ENCODE measurements around the gene PADI6. TPM values are rescaled to one million over a fixed set of nuclear protein-coding genes. Genes with fewer than 3 reads are reported as not detected.

PADI6 gene
- total RNA-seq, 1 donor from 2014 or later, result not detected

DNA sequence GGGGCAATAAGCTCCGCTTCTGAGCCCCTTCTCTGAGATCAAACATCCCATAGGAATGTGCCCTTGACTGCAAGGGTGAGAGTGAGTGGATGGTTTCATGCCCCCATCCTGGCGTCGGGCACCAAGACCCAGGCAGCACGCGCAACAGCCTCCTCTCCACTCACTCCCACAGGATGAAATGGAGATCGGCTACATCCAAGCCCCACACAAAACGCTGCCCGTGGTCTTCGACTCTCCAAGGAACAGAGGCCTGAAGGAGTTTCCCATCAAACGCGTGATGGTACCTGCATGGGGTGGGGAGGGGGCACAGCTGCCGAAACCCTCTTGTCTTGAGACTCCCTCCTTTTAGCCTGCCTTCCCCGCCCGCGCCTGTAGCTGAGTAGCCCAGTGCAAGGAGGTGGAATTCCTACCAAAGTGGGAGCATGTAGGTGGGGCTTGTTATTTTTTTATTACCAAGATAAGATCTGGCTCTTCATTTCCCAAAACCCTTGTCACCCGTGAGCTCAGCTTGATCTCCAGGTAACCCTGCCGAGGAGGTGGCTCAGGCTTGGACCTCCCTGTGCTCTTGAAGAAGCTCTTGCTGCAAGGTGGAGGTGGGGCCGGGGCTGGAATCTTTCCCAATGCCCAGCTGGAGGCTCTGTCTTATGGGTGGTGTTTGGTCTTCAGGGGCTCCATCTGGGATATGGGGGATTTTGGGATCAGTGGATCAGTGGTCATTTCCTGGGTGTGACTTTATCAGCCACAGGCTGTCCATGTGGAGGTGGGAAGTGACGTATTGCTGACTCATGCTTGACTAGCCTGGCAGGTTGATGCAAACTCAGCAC lies 24.0 kb upstream of the PADI6 start:
- H3K36me3 Mint-ChIP-seq (ENCODE audit: low read depth), result no peaks in the 10 kb centered on the region
- no peak overlapping the region for H3K4me3 Mint-ChIP-seq (ENCODE audit: low read depth)
- H3K27me3 Mint-ChIP-seq (ENCODE audit: low read depth), result no peaks in the 10 kb centered on the region
- no peaks in the 10 kb centered on the region for H3K9me3 Mint-ChIP-seq
- H3K4me1 Mint-ChIP-seq (ENCODE audit: low read depth), result peaks cover 2% of the 10 kb centered on the region
- H3K27ac Mint-ChIP-seq, result no peak overlapping the region
- no peak for DNase-seq (ENCODE audit: low spot score)
- intact Hi-C loops (cut with micrococcal nuclease), result no loop called here

DNA sequence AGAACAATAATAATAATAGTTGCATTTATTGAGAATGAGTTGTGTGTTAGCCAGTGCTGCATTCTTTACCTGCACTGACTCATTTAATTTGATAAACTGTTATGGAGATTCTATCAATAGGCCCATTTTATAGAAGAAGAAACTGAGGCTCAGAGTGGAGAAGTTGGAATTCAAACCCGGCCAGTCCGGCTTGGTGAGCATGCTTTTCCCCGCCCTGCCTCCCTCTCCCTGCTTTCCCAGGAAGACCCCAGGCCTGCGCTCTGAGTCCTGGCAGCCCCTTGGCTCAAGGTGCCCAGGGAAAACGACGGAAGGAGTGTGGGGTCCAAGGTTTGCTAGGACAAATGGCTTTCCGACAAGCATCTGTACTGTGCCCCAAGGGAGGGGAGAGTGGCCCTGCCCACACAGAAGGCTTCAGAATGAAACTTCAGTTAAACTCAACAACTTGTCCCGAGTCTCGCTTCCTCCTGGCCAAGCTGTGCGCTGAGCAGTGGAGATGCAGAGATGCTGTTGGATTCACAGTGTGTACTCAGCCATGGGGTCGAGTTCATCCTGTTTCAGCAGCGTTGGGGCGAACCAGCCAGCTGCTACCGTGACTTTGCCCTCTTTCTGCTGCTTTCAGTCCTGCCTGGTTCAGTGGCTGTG lies 23.3 kb upstream of the PADI6 start:
- Mint-ChIP-seq H3K36me3 (ENCODE audit: low read depth) (no peaks in the 10 kb centered on the region), H3K4me1 (ENCODE audit: low read depth) (peaks cover 2% of the 10 kb centered on the region), H3K27me3 (ENCODE audit: low read depth) (no peaks in the 10 kb centered on the region), H3K4me3 (ENCODE audit: low read depth) (no peak overlapping the region), H3K27ac (no peak overlapping the region), H3K9me3 (no peaks in the 10 kb centered on the region)
- no peak for DNase-seq (ENCODE audit: low spot score)
- intact Hi-C loops (cut with micrococcal nuclease), result no loop called here

DNA sequence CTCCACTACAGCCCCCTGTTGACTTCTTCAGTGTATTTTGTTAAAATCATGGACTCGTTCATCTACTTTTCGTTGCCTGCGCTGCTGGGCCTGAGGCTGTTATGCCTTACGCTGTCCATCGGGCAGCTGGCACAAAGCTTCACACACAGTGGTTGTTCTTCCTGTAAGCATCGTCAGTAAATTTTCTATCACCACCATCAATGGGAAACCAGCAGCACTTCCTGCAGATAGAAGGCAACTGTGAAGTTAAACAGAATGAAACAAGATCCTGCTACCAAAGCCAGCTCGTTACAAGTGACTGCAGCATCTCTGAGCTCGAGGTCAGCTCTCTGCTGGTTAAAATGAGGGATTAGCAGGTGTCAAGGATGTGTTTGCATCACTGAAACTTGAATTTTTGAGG lies 21.9 kb upstream of the PADI6 start:
- no peak overlapping the region for H3K4me3 Mint-ChIP-seq (ENCODE audit: low read depth)
- no peak for DNase-seq (ENCODE audit: low spot score)
- H3K27me3 Mint-ChIP-seq (ENCODE audit: low read depth), result no peaks in the 10 kb centered on the region
- peaks cover 2% of the 10 kb centered on the region for H3K4me1 Mint-ChIP-seq (ENCODE audit: low read depth)
- H3K36me3 Mint-ChIP-seq (ENCODE audit: low read depth), result no peaks in the 10 kb centered on the region
- intact Hi-C loops (cut with micrococcal nuclease), result no loop called here
- no peak overlapping the region for H3K27ac Mint-ChIP-seq
- H3K9me3 Mint-ChIP-seq, result no peaks in the 10 kb centered on the region

DNA sequence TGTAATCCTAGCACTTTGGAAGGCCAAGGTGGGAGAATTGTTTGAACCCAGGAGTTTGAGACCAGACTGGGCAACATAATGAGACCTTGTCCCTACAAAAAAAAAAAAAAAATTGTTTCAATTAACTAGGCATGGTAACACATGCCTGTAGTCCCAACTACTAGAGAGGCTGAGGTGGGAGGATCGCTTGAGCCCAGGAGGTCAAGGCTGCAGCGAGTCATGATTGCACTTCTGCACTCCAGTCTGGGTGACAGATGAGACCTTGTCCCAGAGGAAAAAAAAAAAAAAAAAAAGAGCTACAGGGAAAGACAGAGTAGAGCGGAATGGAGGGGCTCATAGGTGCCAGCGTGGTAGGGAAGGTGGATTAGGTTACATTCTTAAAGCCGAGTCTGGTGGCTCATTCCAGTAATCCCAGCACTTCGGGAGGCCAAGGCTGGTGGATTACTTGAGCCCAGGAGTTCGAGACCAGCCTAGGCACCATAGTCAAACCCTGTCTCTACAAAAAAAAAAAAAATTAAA lies 21.0 kb upstream of the PADI6 start:
- peaks cover 2% of the 10 kb centered on the region for H3K4me1 Mint-ChIP-seq (ENCODE audit: low read depth)

DNA sequence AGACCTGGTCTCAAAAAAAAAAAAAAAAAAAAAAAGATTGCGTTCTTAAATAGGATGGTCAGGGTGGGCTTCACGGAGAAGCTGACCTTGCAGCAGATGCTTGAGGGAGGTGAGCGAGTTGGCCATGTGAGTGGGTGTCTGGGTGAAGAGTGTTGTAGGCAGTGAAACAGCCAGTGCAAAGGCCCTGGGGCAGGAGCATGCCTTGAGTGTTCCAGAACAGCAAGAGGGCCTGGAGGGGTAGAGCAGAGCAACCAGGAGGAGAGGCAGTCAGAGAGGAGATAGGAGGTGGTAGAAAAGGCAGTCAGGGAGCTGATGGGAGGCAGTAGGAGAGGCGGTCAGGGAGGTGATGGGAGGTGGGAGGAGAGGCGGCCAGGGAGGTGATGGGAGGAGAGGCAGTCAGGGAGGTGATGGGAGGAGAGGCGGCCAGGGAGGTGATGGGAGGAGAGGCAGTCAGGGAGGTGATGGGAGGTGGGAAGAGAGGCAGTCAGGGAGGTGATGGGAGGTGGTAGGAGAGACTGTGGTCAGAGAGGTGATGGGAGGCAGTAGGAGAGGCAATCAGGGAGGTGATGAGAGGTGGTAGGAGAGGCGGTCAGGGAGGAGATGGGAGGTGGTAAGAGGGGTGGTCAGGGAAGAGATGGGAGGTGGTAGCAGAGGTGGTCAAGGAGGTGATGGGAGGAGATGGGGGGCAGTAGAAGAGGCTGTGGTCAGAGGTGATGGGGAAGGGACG lies 20.2 kb upstream of the PADI6 start:
- no peak for DNase-seq (ENCODE audit: low spot score)
- H3K4me1 Mint-ChIP-seq (ENCODE audit: low read depth), result peaks cover 2% of the 10 kb centered on the region
- no peaks in the 10 kb centered on the region for H3K27me3 Mint-ChIP-seq (ENCODE audit: low read depth)
- no peak overlapping the region for H3K27ac Mint-ChIP-seq
- intact Hi-C loops (cut with micrococcal nuclease), result no loop called here
- no peak overlapping the region for H3K4me3 Mint-ChIP-seq (ENCODE audit: low read depth)
- no peaks in the 10 kb centered on the region for H3K36me3 Mint-ChIP-seq (ENCODE audit: low read depth)
- H3K9me3 Mint-ChIP-seq, result no peaks in the 10 kb centered on the region

More for the DNA sequence above, 21.0 kb upstream of the PADI6 start:
- DNase-seq (ENCODE audit: low spot score), result no peak
- H3K27me3 Mint-ChIP-seq (ENCODE audit: low read depth), result no peaks in the 10 kb centered on the region
- H3K27ac Mint-ChIP-seq, result no peak overlapping the region
- no peak overlapping the region for H3K4me3 Mint-ChIP-seq (ENCODE audit: low read depth)
- no peaks in the 10 kb centered on the region for H3K36me3 Mint-ChIP-seq (ENCODE audit: low read depth)
- H3K9me3 Mint-ChIP-seq, result no peaks in the 10 kb centered on the region
- intact Hi-C loops (cut with micrococcal nuclease), result no loop called here

DNA sequence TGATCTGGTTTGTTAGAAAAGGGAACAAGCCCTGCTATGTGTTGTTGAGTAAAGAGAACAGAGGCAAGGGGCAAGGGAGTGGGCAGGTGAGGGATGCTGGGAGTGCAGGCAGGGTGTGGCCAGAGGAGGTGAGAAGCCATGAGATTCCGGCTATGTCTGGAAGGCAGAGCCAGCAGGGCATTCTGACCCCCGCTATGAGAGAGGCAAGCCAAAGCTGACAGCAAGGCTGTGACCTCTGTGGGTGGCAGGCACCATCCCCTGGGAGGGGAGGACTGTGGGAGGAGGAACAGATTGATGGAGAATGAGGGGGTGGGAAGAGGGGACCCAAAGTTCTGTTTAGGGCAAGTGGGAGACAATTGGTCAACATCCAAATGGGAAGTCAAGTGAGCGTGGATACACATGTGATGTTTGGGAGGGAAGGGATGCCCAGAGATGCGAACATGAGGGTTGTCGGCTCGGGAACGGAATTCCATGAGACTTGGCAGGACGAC lies 19.5 kb upstream of the PADI6 start:
- intact Hi-C loops (cut with micrococcal nuclease), result no loop called here
- no peak for DNase-seq (ENCODE audit: low spot score)
- H3K4me3 Mint-ChIP-seq (ENCODE audit: low read depth), result no peak overlapping the region
- H3K27ac Mint-ChIP-seq, result no peak overlapping the region
- peaks cover 2% of the 10 kb centered on the region for H3K4me1 Mint-ChIP-seq (ENCODE audit: low read depth)
- no peaks in the 10 kb centered on the region for H3K27me3 Mint-ChIP-seq (ENCODE audit: low read depth)
- H3K36me3 Mint-ChIP-seq (ENCODE audit: low read depth), result no peaks in the 10 kb centered on the region
- H3K9me3 Mint-ChIP-seq, result no peaks in the 10 kb centered on the region

DNA sequence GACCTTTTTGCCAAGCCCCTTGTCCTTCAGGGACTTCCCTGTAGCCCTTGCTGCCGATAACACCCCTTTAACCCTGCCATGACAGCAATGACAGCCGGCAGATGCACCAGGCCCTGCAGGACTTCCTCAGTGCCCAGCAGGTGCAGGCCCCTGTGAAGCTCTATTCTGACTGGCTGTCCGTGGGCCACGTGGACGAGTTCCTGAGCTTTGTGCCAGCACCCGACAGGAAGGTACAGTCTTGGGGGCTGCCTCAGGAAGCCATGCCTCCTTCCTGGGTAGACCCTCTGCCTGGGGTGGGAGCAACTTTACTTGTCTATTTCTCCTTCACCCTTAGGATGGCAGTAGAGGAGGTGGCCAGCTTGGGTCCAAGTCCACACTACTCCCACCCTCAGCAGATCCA lies 16.1 kb upstream of the PADI6 start:
- H3K9me3 Mint-ChIP-seq, result no peaks in the 10 kb centered on the region
- no peak overlapping the region for H3K27ac Mint-ChIP-seq
- H3K36me3 Mint-ChIP-seq (ENCODE audit: low read depth), result no peaks in the 10 kb centered on the region
- H3K4me3 Mint-ChIP-seq (ENCODE audit: low read depth), result no peak overlapping the region
- intact Hi-C loops (cut with micrococcal nuclease), result no loop called here
- no peaks in the 10 kb centered on the region for H3K27me3 Mint-ChIP-seq (ENCODE audit: low read depth)
- H3K4me1 Mint-ChIP-seq (ENCODE audit: low read depth), result no peaks in the 10 kb centered on the region
- DNase-seq (ENCODE audit: low spot score), result no peak

DNA sequence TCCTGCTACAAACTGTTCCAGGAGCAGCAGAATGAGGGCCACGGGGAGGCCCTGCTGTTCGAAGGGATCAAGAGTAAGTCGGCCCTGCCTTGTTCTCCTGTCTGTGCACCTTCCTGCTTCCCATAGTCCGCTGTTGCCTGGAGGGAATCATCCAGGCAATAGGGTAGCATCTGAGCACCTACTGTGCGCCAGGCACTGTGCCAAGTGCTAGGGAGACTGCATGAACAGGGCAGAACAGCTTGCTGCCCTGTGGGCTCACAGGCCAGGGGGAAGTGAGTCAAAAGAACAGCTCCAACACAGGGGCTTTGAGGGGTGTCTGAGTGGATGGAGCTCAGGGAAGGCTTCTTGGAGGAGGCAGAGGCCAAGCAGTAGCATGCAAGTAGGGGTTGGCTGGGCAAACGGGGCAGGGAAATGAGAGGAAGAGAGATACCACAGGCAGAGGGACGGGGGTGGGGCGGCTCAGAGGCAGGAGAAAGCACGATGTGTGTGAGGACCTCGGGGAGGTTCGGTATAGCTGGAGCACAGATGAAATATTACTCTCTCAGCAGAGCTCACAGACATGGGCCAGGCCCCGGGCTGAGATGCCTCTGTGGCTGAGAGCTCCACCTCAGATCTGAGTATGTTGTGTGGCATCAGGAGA lies 15.5 kb upstream of the PADI6 start:
- no peak overlapping the region for H3K27ac Mint-ChIP-seq
- no peak overlapping the region for H3K4me3 Mint-ChIP-seq (ENCODE audit: low read depth)
- H3K4me1 Mint-ChIP-seq (ENCODE audit: low read depth), result no peaks in the 10 kb centered on the region
- no peaks in the 10 kb centered on the region for H3K27me3 Mint-ChIP-seq (ENCODE audit: low read depth)
- intact Hi-C loops (cut with micrococcal nuclease), result no loop called here
- H3K9me3 Mint-ChIP-seq, result no peaks in the 10 kb centered on the region
- no peaks in the 10 kb centered on the region for H3K36me3 Mint-ChIP-seq (ENCODE audit: low read depth)
- DNase-seq (ENCODE audit: low spot score), result no peak

DNA sequence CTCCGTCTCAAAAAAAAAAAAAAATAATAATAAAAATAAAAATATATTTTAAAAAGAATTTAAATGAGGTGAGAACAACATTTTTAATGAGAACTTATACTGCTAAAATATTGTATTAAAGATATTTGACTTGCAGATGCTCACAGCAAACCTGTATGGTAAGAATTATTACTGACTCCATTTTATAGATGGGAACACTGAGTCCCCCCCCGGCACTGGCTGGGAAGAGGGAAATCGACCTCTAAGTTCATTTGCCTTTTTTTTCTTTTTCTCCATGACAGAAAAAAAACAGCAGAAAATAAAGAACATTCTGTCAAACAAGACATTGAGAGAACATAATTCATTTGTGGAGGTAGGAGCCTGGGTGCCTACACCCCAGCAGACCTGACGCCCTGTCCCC lies 13.4 kb upstream of the PADI6 start:
- no peaks in the 10 kb centered on the region for H3K27me3 Mint-ChIP-seq (ENCODE audit: low read depth)
- DNase-seq (ENCODE audit: low spot score), result no peak
- H3K4me3 Mint-ChIP-seq (ENCODE audit: low read depth), result no peak overlapping the region
- intact Hi-C loops (cut with micrococcal nuclease), result no loop called here
- no peak overlapping the region for H3K27ac Mint-ChIP-seq
- no peaks in the 10 kb centered on the region for H3K36me3 Mint-ChIP-seq (ENCODE audit: low read depth)
- H3K4me1 Mint-ChIP-seq (ENCODE audit: low read depth), result no peaks in the 10 kb centered on the region
- no peaks in the 10 kb centered on the region for H3K9me3 Mint-ChIP-seq

DNA sequence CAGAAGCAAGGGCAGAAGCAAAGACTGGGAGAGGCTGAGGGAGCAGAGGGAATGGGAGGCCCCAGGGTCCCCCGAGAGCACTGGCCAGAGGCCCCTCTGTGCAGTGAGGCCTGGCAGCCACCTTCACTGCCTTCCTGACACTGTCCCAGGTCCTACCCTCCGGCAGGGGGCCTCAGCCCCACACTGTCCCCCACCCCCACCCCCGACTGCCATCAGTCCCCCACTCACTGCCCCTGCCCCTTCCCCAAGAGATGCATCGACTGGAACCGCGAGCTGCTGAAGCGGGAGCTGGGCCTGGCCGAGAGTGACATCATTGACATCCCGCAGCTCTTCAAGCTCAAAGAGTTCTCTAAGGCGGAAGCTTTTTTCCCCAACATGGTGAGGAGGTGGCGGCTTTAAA lies 13.0 kb upstream of the PADI6 start:
- no peak overlapping the region for H3K4me3 Mint-ChIP-seq (ENCODE audit: low read depth)
- H3K27me3 Mint-ChIP-seq (ENCODE audit: low read depth), result no peaks in the 10 kb centered on the region
- H3K36me3 Mint-ChIP-seq (ENCODE audit: low read depth), result no peaks in the 10 kb centered on the region
- H3K9me3 Mint-ChIP-seq, result no peaks in the 10 kb centered on the region
- no peak overlapping the region for H3K27ac Mint-ChIP-seq
- DNase-seq (ENCODE audit: low spot score), result no peak
- no peaks in the 10 kb centered on the region for H3K4me1 Mint-ChIP-seq (ENCODE audit: low read depth)
- intact Hi-C loops (cut with micrococcal nuclease), result no loop called here

DNA sequence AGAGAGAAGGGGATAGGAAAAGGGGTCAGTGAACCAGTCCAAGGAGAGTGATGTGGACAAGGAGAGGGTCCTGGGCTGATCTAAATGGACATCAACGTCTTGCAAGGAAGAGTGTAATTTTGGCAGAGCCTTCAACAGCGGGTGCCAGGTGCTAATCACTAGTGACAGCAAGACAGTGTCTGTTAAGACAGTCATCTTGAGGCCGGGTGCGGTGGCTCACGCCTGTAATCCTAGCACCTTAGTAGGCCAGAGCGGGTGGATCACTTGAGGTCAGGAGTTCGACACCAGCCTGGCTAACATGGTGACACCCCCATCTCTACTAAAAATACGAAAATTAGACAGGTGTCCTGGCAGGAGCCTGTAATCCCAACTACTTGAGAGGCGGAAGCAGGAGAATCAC lies 12.2 kb upstream of the PADI6 start:
- Mint-ChIP-seq H3K4me3 (ENCODE audit: low read depth) (no peak overlapping the region), H3K27me3 (ENCODE audit: low read depth) (no peaks in the 10 kb centered on the region), H3K36me3 (ENCODE audit: low read depth) (no peaks in the 10 kb centered on the region), H3K4me1 (ENCODE audit: low read depth) (no peaks in the 10 kb centered on the region), H3K9me3 (no peaks in the 10 kb centered on the region), H3K27ac (no peak overlapping the region)
- intact Hi-C loops (cut with micrococcal nuclease), result no loop called here
- DNase-seq (ENCODE audit: low spot score), result no peak

DNA sequence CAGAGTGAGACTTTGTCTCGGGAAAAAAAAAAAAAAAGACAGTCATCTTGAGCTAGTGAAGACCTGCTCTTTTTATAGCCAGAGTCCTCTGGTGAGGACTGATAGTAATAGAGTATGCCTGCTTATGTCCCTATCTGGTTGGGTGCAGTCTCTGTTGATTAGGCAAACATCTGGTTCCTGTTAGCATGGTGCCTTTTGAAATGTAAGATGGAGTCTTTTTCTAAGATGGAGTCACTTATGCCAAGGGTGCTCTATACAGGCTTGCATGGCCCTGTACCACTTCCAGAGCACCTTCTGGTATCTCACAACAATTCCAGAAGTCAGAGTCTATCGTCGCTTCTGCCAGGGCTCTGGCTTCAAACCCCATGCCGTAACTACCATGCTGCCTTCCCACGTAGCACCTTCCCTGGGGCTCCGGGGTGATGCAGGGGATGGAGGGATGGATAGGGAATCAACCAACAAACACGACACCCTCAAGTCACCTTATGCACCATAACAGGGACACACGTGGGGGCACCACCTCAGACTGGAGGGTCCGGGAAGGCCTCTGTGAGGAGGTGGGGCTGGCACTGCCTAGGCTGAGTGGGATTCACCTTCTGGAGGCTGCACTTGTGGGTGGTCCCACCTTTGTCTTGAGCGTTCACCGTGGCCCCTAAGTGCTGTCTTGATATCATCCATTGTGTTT lies 11.6 kb upstream of the PADI6 start:
- Mint-ChIP-seq H3K9me3 (no peaks in the 10 kb centered on the region), H3K27ac (no peak overlapping the region), H3K27me3 (ENCODE audit: low read depth) (no peaks in the 10 kb centered on the region), H3K4me3 (ENCODE audit: low read depth) (no peak overlapping the region), H3K4me1 (ENCODE audit: low read depth) (no peaks in the 10 kb centered on the region), H3K36me3 (ENCODE audit: low read depth) (no peaks in the 10 kb centered on the region)
- intact Hi-C loops (cut with micrococcal nuclease), result no loop called here
- DNase-seq (ENCODE audit: low spot score), result no peak
